ENCODE data around the gene UQCRC2.

GRCh38 chr16:22031483-22032083, 78.4 kb downstream of the UQCRC2 start:
- TF ChIP-seq CEBPB (IDR thresholded peaks at IDR 0.05; ENCODE audit: low read depth): no peak
- TF ChIP-seq POLR2A (IDR thresholded peaks at IDR 0.05; ENCODE audit: borderline replicate concordance, extremely low read depth, insufficient read depth, insufficient read length): no peak
- no peak for TF ChIP-seq POLR2AphosphoS5 (IDR thresholded peaks at IDR 0.05; ENCODE audit: low read depth, low read length)
